Activated CD4-positive, alpha-beta T cell treated with anti-CD3 and anti-CD28 coated beads, Interleukin-2, amount 50 U/mL, for 16 hours (primary cell): ENCODE data around the gene ARR3.
A peak's percentile ranks its signal among the peaks of the same experiment; 100 is the strongest.
"Not testable (repeated sequence)": the region's sequence is repeated elsewhere in the genome, so short reads cannot be mapped to it uniquely, and the experiment has no call there.

Experiments used
- DNase-seq: peaks from one replicate; pipeline ENCODE4 v3.0.0-alpha.2; 2020

Gene ARR3

DNA sequence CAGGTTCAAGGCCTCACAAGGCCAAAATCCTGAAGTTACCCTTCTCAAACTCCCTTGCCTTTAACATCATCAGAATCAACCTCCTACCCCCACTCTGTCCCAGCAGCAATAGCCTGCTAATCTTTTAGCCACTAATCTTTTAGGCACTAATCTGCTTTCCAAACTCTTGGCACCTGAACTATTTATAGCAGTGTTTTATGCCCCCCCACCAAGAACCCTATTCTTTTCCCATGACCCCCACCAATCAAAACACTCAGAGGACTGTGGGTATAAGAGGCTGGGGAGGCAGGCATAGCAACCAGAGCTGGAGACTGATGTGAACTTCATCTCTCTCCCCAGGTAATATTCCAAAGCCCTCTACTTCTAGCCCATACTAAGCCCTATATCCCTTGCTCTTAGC is at the start of gene ARR3:
ARR3 (plus strand) TSS at position 301 of the 400 bp plus-strand sequence. CDS start 1,052 bp downstream, outside the sequence.
- no peak for DNase-seq

DNA sequence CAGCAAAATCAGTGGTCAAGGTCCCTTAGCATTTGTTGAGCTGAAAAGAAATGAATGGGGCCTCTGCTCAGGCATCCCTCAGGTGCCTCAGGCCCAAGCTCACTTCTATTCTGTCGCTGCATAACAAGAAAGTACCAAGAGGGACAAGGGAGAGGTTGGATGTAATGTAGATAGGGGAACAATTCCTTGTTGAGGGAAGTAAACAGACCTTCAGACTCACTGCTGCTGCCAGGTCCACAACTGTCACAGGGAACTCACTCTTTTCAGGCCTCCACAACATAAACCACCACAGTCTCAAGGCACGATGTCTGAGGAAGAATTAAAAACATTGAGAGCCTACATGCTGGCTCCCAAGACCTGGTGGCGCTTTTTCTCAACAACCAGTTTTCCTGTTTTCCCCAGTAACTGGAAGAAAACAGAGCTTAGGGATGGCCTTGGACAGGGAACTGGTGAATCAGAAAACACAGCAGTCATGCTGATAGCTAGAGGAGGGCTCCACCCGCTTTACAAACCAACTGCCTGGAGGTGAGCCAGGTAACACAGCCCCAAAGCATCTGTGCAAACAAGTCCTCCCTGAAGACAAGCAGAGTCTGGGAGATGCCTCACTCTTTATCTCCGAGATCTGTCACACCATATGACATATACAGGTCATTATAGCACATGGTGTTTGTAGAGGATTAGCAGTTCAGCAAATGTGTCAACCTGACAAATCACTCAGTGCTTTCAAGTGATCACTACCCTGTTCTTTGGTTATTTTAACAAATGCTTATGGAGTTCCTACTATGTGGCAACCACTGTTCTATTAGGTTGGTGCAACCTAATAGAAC is 48.0 kb upstream of the ARR3 start:
- no peak for DNase-seq

DNA sequence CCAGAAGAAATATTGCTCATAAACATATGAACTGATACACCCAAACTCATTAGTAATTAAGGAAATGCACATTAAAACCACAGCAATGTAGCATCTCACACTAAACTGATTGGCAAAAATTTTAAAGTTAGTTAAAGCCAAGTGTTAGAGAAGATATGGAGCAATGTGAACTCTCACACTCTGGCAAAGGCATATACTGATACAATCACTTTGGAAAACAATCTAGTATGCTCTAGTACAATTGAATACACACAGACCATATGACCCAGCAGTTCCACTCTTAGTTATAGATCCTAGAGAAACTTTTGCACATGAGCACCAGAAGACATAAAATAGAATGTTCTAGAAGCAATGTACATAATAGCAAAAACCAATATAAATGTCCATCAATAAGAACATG is 42.1 kb upstream of the ARR3 start:
- DNase-seq: no peak

DNA sequence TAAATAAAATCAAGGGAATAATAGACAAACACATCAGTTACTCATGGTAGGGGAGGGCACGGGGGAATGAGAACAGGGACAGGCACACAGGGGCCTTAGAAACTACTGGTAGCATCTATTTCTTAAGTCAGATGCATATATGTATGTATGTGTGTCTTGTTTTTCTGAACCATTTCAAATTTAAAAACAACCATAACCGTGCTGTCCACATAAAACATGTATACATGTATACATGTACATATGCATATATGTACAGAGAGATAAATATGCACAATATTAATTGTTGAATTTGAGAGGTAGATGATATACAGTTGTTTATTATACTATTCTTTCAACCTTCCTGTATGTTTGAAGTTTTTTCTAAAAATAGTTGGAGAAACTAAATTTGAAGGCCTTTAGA is 41.4 kb upstream of the ARR3 start:
- no peak for DNase-seq

DNA sequence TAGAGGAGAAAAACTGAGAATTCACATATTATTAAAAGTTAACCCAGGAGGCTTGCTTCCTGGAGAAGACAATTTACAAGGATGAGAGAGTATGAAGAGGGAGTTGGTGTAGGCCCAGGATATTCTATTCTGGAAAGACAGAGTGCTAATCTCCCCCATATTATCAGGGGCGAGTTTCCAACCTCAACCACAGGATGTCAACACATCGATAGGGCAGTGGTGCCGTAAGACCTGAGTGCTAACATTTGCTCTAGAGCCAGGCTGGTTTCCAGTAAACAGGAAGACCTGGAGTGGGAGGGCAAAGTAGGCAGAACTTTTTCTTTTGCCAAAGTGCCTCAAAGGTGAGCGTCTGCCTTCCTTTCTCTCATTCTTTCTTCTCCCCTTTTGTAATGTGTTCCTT is 36.5 kb upstream of the ARR3 start:
- DNase-seq: no peak

DNA sequence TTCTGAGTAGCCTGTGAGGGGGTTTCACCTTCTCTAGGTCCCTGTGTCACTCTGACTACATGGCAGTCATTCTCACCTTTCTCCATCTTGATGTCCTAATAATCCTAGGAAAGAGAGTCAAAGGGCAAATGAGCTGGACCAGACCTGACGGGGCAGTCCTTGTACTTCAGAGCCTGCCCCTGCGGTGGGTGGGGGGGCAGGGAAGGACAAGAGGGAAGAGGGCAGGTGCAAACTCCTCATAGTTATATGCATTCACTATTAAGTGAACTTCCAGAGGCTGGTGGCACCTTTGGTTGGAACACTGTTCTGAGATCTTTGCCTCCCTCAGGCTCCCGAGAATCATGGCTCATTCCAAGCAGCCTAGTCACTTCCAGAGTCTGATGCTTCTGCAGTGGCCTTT is 33.8 kb upstream of the ARR3 start, which contains the start of gene AWAT1:
AWAT1 (plus strand) TSS at position 301 of the 400 bp plus-strand sequence; CDS start at position 342, 41 bp downstream.
- DNase-seq: no peak

DNA sequence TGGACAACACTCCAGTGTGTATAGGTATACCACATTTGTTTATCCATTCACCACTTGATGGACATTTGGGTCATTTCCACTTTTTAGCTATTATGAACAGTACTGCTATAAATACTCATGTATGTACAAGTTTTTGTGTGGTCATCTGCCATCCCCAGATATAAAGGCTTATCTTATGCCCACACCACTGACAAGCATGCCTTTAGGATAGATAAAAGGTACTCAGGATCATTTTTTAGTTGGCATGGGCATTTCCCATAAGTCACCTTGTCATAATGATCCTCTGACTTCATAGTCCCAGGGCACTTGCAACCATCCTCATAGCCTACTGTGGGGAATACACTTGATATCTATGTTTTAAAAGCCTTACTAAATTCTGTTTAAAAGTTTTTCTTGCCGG is 27.4 kb upstream of the ARR3 start:
- DNase-seq: no peak

DNA sequence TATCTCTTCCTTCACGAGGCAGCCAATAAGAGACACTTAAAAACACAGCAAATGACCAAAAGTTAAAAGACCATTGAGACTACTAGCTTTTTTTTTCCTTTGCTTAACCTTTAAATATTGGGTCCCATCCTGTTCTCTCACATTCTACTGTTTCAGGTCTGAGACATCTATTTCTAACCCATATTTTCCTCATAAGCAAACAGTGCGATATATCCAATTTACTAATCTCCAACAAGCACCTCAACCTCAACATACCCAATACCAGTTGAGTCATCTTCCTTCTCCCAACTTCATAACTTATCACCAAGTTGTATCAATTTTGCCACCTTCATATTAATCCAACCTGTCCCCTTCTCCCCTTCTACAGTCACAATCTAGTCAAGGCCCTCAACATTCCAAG is 26.6 kb upstream of the ARR3 start:
- DNase-seq: no peak

DNA sequence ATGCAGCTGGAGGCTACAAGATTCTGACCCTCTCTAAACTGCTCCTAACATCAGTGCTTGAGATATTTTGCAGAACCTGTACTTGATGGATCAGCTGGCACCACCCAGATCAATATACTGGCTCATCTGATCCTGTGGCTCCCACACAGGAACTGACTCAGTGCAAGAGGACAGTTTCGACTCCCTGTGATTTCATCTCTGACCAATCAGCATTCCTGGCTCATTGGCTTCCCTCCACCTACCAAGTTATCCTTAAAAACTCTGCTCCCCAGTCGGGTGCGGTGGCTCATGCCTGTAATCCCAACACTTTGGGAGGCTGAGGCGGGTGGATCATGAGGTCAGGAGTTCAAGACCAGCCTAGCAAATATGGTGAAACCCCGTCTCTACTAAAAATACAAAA is 24.5 kb upstream of the ARR3 start:
- DNase-seq: not testable (repeated sequence)

DNA sequence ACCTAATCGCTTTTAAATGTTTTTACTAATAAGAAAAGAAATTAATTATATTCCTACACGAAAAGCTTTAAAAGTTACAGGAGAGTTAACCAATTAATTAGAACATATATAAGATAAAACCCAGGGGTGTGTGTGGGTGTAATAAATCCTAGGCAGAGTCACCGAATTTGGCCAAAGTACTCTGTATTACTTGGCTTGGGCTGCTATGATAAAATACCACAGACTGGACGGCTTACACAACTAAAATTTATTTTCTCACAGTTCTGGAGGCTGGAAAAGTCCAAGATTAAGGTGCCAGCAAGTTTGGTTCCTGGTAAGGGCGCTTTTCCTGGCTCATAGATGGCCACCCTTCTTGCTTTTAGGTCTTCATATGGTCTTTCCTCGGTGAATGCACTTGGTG is 23.3 kb upstream of the ARR3 start:
- DNase-seq: no peak

DNA sequence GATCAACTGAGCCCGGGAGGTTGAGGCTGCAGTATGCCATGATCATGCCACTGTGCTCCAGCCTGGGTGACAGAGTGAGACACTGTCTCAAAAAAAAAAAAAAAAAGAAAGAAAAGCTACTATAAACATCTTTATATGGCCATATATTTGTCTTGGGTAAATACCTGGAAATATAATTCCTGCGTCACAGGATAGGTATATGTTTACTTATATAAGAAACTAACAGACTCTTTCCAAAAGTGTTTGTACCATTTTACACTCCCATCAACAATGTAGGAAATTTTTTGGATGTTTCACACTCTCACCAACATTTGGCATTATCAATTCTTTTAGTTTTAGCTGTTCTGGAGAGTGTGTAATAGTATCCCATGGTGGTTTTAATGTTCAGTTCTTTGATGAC is 20.9 kb upstream of the ARR3 start:
- no peak for DNase-seq

DNA sequence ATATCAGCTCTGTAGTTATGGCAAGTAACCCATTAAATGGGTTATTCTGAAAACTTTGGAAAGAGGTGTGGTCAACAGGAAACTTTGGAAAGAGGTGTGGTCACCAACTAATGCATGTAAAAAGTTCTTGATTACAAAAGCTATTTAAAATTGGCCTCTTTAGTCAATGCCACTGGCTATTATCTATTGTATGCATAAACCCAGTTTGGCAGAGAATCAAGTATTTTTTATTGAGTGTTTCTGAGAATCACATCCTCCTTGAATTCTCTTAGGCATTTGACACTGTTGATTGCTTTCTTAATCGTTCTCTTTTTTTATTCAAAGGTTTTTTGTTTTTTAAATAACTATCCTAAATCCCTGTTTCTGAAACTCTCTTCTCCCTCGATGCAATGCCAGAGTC is 15.6 kb upstream of the ARR3 start:
- DNase-seq: no peak

DNA sequence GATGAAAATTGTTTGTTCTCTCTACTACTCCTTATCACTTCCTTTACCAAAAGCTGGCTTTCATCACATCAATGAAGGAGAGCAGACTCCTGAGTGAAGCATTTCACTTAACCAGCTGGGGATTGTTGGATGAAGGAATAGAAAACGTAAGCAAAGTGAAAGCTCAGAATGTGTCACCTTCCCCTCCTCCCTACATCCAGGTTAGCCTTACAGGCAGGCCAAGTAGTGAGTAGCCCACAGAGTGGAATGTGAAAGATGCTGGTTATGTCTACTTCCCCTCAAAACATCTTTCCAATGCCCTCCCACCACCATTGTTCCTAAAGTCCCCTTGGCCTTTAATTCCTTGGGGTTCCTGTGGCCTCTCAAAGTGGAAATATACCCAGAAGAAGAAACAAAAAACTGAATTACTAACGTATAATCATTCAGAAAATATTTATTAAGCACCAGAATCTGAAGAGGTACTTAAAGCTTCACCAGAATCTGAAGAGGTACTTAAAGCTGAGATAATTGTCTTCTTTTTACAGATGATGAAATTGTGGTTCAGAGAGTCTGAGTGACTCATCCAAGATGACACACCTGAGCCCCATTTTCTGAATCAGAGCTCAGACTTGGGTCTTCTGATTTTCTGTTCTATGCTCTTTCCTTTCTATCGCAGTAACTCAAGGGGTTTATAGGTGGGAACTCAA is 14.6 kb upstream of the ARR3 start:
- DNase-seq: peak; percentile 5

DNA sequence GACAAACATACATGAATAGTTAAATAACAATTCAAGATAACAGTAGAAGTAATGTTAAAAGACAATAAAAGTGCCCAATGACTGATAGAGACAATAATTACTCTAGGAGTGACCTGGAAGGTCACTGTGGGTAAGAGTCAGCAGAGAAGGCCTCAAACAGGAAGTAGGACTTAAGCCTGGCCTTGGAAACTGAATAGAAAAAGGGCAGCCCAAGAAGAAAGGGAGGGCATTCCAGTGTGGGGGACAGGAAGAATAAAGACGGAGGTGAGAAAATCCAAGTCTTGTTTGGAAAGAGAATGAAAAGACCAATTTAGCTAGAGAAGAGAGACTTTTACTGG is 14.1 kb upstream of the ARR3 start:
- DNase-seq: no peak

DNA sequence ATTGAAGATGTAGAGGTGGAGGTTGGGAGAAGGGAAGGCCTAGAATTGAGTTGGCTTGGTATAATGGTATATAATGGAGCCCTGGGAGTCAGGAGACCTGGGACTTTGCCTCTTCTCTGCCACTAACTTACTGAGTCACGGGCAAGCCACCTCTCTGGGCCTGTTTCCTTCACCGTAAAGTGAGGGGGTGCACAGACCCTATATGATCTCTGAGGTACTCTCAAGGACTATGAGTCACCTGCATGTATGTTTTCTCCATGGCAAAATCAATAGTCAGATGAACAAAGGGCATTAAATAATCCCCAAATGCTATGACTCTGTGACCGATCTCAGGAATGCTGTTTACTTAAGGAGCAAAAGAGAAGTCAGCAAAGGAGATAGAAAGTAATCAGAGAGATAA is 13.2 kb upstream of the ARR3 start:
- DNase-seq: no peak

DNA sequence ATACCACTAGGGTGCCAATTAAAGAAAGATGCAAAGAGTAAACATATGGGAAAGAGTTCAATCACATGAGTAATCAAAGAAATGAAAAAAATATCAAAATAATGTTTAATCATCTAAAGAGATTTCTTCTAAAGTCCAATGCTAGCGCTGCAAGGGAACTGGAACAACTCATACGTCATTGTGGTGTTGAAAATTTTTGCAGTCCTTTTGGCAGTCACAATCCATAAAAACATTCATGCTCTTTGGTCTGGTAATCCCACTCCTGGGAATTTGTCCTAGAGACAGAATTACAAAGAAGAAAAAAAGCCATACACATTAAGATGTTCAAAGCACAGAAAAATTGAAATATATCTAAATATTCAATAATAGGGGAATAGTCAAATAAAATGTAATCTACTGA is 12.7 kb upstream of the ARR3 start:
- DNase-seq: no peak

DNA sequence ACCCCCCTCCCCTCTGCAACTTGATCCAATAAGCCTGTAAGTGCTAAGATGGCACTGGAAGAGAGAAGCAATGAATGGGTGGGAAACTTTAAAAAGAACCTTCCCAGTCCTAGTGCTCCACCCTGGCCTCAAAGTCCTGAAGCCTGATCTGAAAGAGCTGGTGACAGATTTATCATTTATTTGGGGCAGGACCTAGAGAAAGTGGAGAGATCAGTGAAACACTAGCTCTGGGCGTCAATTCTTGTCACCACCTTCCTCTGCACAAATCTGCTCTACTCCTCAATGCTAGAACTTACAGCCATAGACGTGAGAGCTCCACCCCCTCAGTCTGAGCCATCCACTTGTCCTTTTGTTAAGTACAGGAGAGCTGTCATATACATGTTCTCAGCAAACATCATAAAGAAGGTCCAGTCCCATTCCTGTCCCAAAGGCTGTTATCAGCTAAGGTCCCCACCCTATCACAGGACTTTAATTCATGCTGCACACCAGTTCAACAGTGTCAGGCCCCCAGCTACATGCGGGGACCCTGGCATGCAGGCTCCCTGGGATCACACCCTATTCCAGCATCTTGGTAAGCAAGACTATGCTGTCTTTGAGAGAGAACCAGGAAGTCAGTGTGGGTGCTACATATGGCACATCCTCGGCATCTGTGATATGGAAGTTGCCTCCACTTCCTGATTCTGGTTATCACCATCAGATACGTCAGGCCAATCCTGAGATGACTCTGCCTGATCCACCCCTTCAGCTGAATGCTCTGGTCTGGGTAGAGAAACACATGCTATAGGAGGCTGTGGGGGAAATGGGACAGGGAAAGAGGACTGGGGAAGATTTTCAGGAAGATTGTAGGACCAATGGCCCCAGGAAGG is 10.5 kb upstream of the ARR3 start:
- DNase-seq: no peak

DNA sequence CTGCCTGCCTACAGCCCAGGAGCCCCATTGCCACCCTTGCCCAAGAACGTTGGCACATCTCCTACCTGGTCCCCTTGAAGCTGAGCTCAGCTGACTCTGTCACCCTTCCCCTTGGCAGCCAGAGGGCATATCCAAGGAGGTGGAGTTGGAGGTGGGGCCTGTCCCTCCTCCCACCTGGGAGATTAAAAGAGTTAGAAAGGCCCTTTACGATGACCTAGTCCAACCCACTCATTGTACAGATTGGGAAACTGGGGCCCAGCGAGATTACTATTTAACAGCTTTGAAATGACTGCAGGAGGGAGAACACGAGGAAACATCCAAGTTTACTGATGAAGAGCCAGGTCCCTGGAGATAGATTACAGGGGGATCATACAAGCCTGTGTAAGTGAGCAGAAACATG is 8.0 kb upstream of the ARR3 start, which contains the start of gene P2RY4:
P2RY4 (minus strand) TSS at position 101 of the 400 bp plus-strand sequence. CDS start 580 bp downstream, outside the sequence.
- DNase-seq: no peak

DNA sequence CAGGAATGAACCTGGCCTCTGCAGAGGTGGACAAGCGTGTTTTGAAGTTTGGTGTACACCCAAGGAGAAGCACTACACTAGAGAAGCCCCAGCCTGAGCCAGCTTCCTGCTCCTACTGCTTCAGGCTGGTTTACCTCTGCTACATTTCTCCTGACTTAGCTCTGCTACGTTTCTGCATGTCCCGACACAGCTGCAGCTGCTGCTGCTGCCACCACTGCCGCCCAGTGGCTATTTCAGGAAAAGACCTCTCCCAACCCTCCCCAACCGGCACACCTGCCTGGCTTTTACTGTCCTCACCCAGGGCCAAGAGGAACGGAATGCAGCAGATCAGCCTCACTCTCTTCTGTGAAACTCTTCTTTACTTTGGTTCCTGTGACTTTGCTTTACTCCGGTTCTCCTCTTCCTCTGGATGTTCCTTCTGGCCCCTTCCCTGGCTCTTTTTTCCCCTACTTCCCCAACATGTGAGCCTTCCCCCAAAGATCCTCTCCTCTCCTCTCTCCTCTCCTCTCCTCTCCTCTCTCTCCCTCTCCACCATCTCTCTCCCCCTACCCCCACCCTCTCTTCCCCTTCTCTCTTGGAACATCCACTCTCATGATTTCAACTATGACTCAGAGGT is 5.1 kb upstream of the ARR3 start:
- DNase-seq: peak; percentile 54

DNA sequence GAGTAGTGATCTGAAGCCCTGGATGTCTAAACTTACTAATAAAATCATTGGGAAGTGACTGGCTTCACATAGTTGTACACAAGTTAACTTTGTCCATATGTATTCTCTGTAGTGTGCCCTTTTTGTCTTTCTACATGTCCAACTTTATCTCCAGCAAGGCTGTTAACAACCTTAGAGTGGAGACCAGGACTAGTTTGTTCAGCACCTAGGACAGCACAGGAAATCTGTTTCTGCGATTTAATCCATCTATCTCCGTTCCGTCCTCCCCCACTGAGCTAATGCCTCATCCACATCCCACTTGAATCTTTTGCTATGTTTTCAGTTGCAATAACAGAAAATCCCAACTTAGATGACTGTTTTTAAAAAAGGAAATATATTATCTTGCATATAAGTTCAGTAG is 3.4 kb upstream of the ARR3 start:
- DNase-seq: no peak

DNA sequence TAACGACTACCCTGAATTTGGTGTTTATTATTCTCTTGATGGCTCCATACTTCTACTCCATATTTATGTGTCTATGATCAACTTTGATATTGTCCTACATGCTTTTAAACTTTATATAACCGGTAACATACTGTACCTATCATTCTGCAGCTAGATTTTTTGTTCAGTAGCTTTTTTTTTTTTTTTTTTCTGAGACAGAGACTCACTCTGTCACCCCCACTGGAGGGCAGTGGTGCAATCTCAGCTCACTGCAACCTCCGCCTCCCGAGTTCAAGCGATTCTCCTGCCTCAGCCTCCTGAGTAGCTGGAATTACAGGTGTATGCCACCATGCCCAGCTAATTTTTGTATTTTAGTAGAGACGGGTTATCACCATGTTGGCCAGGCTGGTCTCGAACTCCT is 5.9 kb downstream of the ARR3 start:
- DNase-seq: not testable (repeated sequence)

DNA sequence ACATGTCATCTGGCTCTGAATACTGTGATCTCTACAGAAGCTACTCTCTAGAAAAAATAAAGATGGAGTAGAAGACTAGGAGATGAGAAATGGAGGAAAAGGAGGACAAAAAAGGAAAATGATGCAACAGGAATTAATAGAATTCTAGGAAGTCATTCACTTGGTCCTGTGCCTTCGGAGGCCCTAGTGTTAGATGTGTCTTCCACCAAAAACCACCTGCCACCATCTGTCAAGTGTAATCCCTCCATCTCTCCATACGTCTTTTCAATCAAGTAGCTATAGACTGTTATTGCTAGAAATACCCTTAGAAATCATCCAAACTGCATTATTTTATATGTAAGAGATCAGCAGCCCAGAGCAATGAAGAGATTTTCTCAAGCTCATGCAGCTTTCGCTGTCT is 10.9 kb downstream of the ARR3 start:
- DNase-seq: no peak

DNA sequence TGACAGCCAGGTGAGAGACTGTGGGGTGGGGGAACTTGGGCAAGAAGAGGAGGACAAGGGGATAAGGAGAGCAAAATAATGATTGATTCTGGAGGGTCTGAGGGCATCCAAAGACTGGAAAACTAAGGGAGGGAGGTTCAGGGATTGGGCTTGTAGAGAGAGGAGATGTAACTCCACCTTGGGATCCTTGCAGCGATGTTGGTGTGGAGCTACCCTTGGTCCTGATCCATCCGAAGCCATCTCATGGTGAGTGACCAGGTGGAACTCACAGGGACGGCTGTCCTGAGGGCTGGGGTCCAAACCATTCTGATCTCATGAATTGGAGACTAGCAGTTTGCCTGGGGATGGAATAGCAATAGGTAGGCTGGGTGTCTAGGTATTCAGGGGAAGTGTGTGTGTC is 12.4 kb downstream of the ARR3 start:
- no peak for DNase-seq
